ENCODE results near the gene PTPRCAP.

The PTPRCAP gene

GRCh38 chr11:67422891-67423290 lies 14.6 kb downstream of the PTPRCAP start:
- no peaks in the 10 kb centered on the region for H3K36me3 ChIP-seq (ENCODE audit: insufficient read depth, low read length)

GRCh38 chr11:67421430-67422031 lies 16.0 kb downstream of the PTPRCAP start:
- peak overlapping the region; percentile 42 for H3K4me3 ChIP-seq
- H3K9ac ChIP-seq (ENCODE audit: insufficient read length) = no peak overlapping the region
- TF ChIP-seq POLR2AphosphoS5 (IDR thresholded peaks at IDR 0.05; ENCODE audit: borderline replicate concordance, low read depth, low read length) (no peak; the same call in 1 of the 2 replicates), EZH2 (IDR thresholded peaks at IDR 0.05) (no peak), FOXP2 (optimal IDR thresholded peaks at IDR 0.05; ENCODE audit: control extremely low read depth, extremely low read length, insufficient read depth) (no peak)
- no peak overlapping the region for H3K27ac ChIP-seq
- no peaks in the 10 kb centered on the region for H3K9me3 ChIP-seq (ENCODE audit: low read depth, low read length)
- DNase-seq (ENCODE audit: low read depth, low spot score) = no peak
- no peaks in the 10 kb centered on the region for H3K36me3 ChIP-seq (ENCODE audit: insufficient read depth, low read length)

More at GRCh38 chr11:67422891-67423290, 14.6 kb downstream of the PTPRCAP start:
- no peak overlapping the region for H3K9ac ChIP-seq (ENCODE audit: insufficient read length)
- no peak overlapping the region for H3K27ac ChIP-seq
- H3K9me3 ChIP-seq (ENCODE audit: low read depth, low read length) = no peaks in the 10 kb centered on the region
- H3K4me3 ChIP-seq = no peak overlapping the region
- TF ChIP-seq POLR2AphosphoS5 (IDR thresholded peaks at IDR 0.05; ENCODE audit: borderline replicate concordance, low read depth, low read length) = no peak
- TF ChIP-seq EZH2 (IDR thresholded peaks at IDR 0.05) = no peak
- DNase-seq (ENCODE audit: low read depth, low spot score) = no peak

GRCh38 chr11:67420646-67421429 lies 16.6 kb downstream of the PTPRCAP start:
- peak overlapping the region; percentile 67 for H3K4me3 ChIP-seq
- peak overlapping the region; percentile 66 for H3K9ac ChIP-seq (ENCODE audit: insufficient read length)
- DNase-seq (ENCODE audit: low read depth, low spot score) = peak; percentile 37
- no peaks in the 10 kb centered on the region for H3K36me3 ChIP-seq (ENCODE audit: insufficient read depth, low read length)
- H3K27ac ChIP-seq = peak overlapping the region; percentile 71; the same call in 1 of the 2 replicates
- TF ChIP-seq EZH2 (IDR thresholded peaks at IDR 0.05) (no peak), POLR2AphosphoS5 (IDR thresholded peaks at IDR 0.05; ENCODE audit: borderline replicate concordance, low read depth, low read length) (peak; percentile 65; the same call in 1 of the 2 replicates), FOXP2 (optimal IDR thresholded peaks at IDR 0.05; ENCODE audit: control extremely low read depth, extremely low read length, insufficient read depth) (peak; percentile 81)
- no peaks in the 10 kb centered on the region for H3K9me3 ChIP-seq (ENCODE audit: low read depth, low read length)

GRCh38 chr11:67420147-67420645 lies 17.3 kb downstream of the PTPRCAP start:
- Histone ChIP-seq H3K9me3 (ENCODE audit: low read depth, low read length) (no peaks in the 10 kb centered on the region), H3K9ac (ENCODE audit: insufficient read length) (no peak overlapping the region), H3K4me3 (no peak overlapping the region), H3K36me3 (ENCODE audit: insufficient read depth, low read length) (no peaks in the 10 kb centered on the region), H3K27ac (no peak overlapping the region)
- no peak for DNase-seq (ENCODE audit: low read depth, low spot score)
- TF ChIP-seq FOXP2 (optimal IDR thresholded peaks at IDR 0.05; ENCODE audit: control extremely low read depth, extremely low read length, insufficient read depth) = no peak
- TF ChIP-seq EZH2 (IDR thresholded peaks at IDR 0.05) = no peak
- TF ChIP-seq POLR2AphosphoS5 (IDR thresholded peaks at IDR 0.05; ENCODE audit: borderline replicate concordance, low read depth, low read length) = no peak

- H3K9ac ChIP-seq (ENCODE audit: insufficient read length) = no peak overlapping the region
- no peaks in the 10 kb centered on the region for H3K9me3 ChIP-seq (ENCODE audit: low read depth, low read length)
- no peak for DNase-seq (ENCODE audit: low read depth, low spot score)
- H3K27ac ChIP-seq = no peak overlapping the region
- TF ChIP-seq EZH2 (IDR thresholded peaks at IDR 0.05) (no peak), POLR2AphosphoS5 (IDR thresholded peaks at IDR 0.05; ENCODE audit: borderline replicate concordance, low read depth, low read length) (no peak), FOXP2 (optimal IDR thresholded peaks at IDR 0.05; ENCODE audit: control extremely low read depth, extremely low read length, insufficient read depth) (no peak)
- H3K36me3 ChIP-seq (ENCODE audit: insufficient read depth, low read length) = no peaks in the 10 kb centered on the region
- H3K4me3 ChIP-seq = no peak overlapping the region
These were observed 18.0 kb downstream of the PTPRCAP start for GRCh38 chr11:67419325-67420049.

GRCh38 chr11:67418476-67419281 lies 18.8 kb downstream of the PTPRCAP start:
- Histone ChIP-seq H3K9ac (ENCODE audit: insufficient read length) (no peak overlapping the region), H3K36me3 (ENCODE audit: insufficient read depth, low read length) (no peaks in the 10 kb centered on the region), H3K4me3 (no peak overlapping the region), H3K27ac (no peak overlapping the region), H3K9me3 (ENCODE audit: low read depth, low read length) (no peaks in the 10 kb centered on the region)
- TF ChIP-seq POLR2AphosphoS5 (IDR thresholded peaks at IDR 0.05; ENCODE audit: borderline replicate concordance, low read depth, low read length) = no peak
- TF ChIP-seq FOXP2 (optimal IDR thresholded peaks at IDR 0.05; ENCODE audit: control extremely low read depth, extremely low read length, insufficient read depth) = no peak
- TF ChIP-seq EZH2 (IDR thresholded peaks at IDR 0.05) = no peak
- no peak for DNase-seq (ENCODE audit: low read depth, low spot score)

GRCh38 chr11:67417425-67417824 lies 20.1 kb downstream of the PTPRCAP start:
- Histone ChIP-seq H3K9ac (ENCODE audit: insufficient read length) (peak overlapping the region; percentile 61), H3K27ac (peak overlapping the region; percentile 73)

More at GRCh38 chr11:67417425-67417824, 20.1 kb downstream of the PTPRCAP start:
- DNase-seq (ENCODE audit: low read depth, low spot score) = no peak
- H3K4me3 ChIP-seq = peak overlapping the region; percentile 50
- no peaks in the 10 kb centered on the region for H3K36me3 ChIP-seq (ENCODE audit: insufficient read depth, low read length)
- TF ChIP-seq EZH2 (IDR thresholded peaks at IDR 0.05) (no peak), FOXP2 (optimal IDR thresholded peaks at IDR 0.05; ENCODE audit: control extremely low read depth, extremely low read length, insufficient read depth) (no peak), POLR2AphosphoS5 (IDR thresholded peaks at IDR 0.05; ENCODE audit: borderline replicate concordance, low read depth, low read length) (no peak)
- no peaks in the 10 kb centered on the region for H3K9me3 ChIP-seq (ENCODE audit: low read depth, low read length)

Measured in SK-N-MC (cell line).